Liver (tissue), 9 donors: ENCODE results near the gene SYTL3. TPM values are rescaled to one million over a fixed set of nuclear protein-coding genes. Genes with fewer than 3 reads are reported as not detected.

Source experiments
- DNase-seq: peaks from one replicate; pipeline ENCODE4 v3.0.0-alpha.2; 2017; ENCODE audit warnings: low spot score
- H3K27ac ChIP-seq, 2 donors: one replicate each; pipeline ENCODE4 v1.7.0; 2013; ENCODE audit warnings: inconsistent platforms in 2 of 2, low read length in 2 of 2, control low read depth in 1 of 2, low read depth in 1 of 2, mild to moderate bottlenecking in 1 of 2
- H3K27me3 ChIP-seq, 4 donors: one replicate each; pipeline versions ENCODE4 v1.6.1 to v1.7.0; 2013; ENCODE audit warnings: low read length in 3 of 4, inconsistent platforms in 1 of 4, mild to moderate bottlenecking in 1 of 4, moderate library complexity in 1 of 4; ENCODE audit not compliant: control insufficient read depth in 4 of 4, insufficient read depth in 4 of 4
- H3K36me3 ChIP-seq, 4 donors: one replicate each; pipeline versions ENCODE4 v1.6.1 to v1.7.0; 2013; ENCODE audit warnings: low read length in 3 of 4, mild to moderate bottlenecking in 3 of 4, low read depth in 1 of 4, moderate library complexity in 1 of 4; ENCODE audit not compliant: control insufficient read depth in 4 of 4, insufficient read depth in 3 of 4
- H3K4me1 ChIP-seq, 4 donors: one replicate each; pipeline versions ENCODE4 v1.6.1 to v1.7.0; 2013; ENCODE audit warnings: low read length in 3 of 4, mild to moderate bottlenecking in 3 of 4, moderate library complexity in 1 of 4; ENCODE audit not compliant: control insufficient read depth in 4 of 4, insufficient read depth in 4 of 4
- H3K4me3 ChIP-seq, 3 donors: one replicate each; pipeline versions ENCODE4 v1.6.1 to v1.7.0; 2013; ENCODE audit warnings: low read length in 3 of 3, control low read depth in 1 of 3, low read depth in 1 of 3, mild to moderate bottlenecking in 1 of 3
- H3K9ac ChIP-seq, 2 donors: one replicate each; pipeline ENCODE4 v1.7.0; 2013; ENCODE audit warnings: low read length in 2 of 2, mild to moderate bottlenecking in 2 of 2, moderate library complexity in 2 of 2, control low read depth in 1 of 2, low read depth in 1 of 2
- H3K9me3 ChIP-seq, 4 donors: one replicate each; pipeline versions ENCODE4 v1.6.1 to v1.7.0; 2013; ENCODE audit warnings: low read length in 3 of 4; ENCODE audit not compliant: control insufficient read depth in 4 of 4
- ATF3 ChIP-seq: IDR thresholded peaks from 2 replicates; pipeline ENCODE4 v1.6.1; 2016; ENCODE audit warnings: antibody characterized with exemption
- EGR1 ChIP-seq, 2 donors: IDR thresholded peaks; 2 replicates each; pipeline ENCODE4 v1.6.1; 2016 to 2018; ENCODE audit warnings: antibody characterized with exemption in 2 of 2, low read depth in 2 of 2
- FOXA1 ChIP-seq: IDR thresholded peaks from 2 replicates; pipeline ENCODE4 v1.6.1; 2016; ENCODE audit warnings: antibody characterized with exemption
- FOXA2 ChIP-seq: IDR thresholded peaks from 2 replicates; pipeline ENCODE4 v1.6.1; 2016; ENCODE audit warnings: antibody characterized with exemption
- GABPA ChIP-seq, 2 donors: IDR thresholded peaks in 1 of 2; conservative IDR thresholded peaks in 1 of 2; 2 replicates each; pipeline ENCODE4 v1.6.1; 2016; ENCODE audit warnings: antibody characterized with exemption in 2 of 2, mild to moderate bottlenecking in 1 of 2, moderate library complexity in 1 of 2
- HNF4A ChIP-seq, 2 donors: conservative IDR thresholded peaks; 2 replicates each; pipeline ENCODE4 v1.6.1; 2016; ENCODE audit warnings: antibody characterized with exemption in 2 of 2, mild to moderate bottlenecking in 2 of 2
- HNF4G ChIP-seq: IDR thresholded peaks from 2 replicates; pipeline ENCODE4 v1.6.1; 2016; ENCODE audit warnings: antibody characterized with exemption
- NR2F2 ChIP-seq: IDR thresholded peaks from 2 replicates; pipeline ENCODE4 v1.6.1; 2016; ENCODE audit warnings: antibody characterized with exemption
- RAD21 ChIP-seq, 2 donors: IDR thresholded peaks; 2 replicates each; pipeline ENCODE4 v1.6.1; 2016; ENCODE audit warnings: antibody characterized with exemption in 2 of 2, mild to moderate bottlenecking in 2 of 2
- REST ChIP-seq: IDR thresholded peaks from 2 replicates; pipeline ENCODE4 v1.6.1; 2016; ENCODE audit warnings: antibody characterized with exemption, mild to moderate bottlenecking
- RXRA ChIP-seq, 2 donors: IDR thresholded peaks; 2 replicates each; pipeline ENCODE4 v1.6.1; 2017 to 2018; ENCODE audit warnings: antibody characterized with exemption in 2 of 2, mild to moderate bottlenecking in 1 of 2
- SP1 ChIP-seq: IDR thresholded peaks from 2 replicates; pipeline ENCODE4 v1.6.1; 2018; ENCODE audit warnings: antibody characterized with exemption, mild to moderate bottlenecking
- TAF1 ChIP-seq: conservative IDR thresholded peaks from 2 replicates; pipeline ENCODE4 v1.6.1; 2016; ENCODE audit warnings: antibody characterized with exemption, mild to moderate bottlenecking
- YY1 ChIP-seq: IDR thresholded peaks from 2 replicates; pipeline ENCODE4 v1.6.1; 2016; ENCODE audit warnings: antibody characterized with exemption, mild to moderate bottlenecking
- WGBS: extraction: QIAGEN DNeasy Blood & Tissue Kit; methylation state at CpG from one replicate; pipeline ENCODE4 v1.1.7; 2013; 5-methylcytosine and 5-hydroxymethylcytosine counted together
- polyA plus RNA-seq, 2 donors: library from polyadenylated mRNA; stranded (reverse) in 1 of 2; unstranded in 1 of 2; fragments of 200-250 nt in 1 of 2; fragments of >200 nt in 1 of 2; fragmentation: Nextera tagmentation in 1 of 2; extraction: Ambion mirVana in 1 of 2; gene quantifications; one replicate each; pipeline versions ENCODE4 v1.2.1 to v1.2.3, GENCODE V29; 2013 to 2015
- total RNA-seq, 2 donors: library from RNA; depleted of rRNA; stranded (reverse); fragments of >200 nt; gene quantifications; one replicate each; pipeline ENCODE4 v1.2.3, GENCODE V29; 2014
- TF ChIP-seq, protein P1 (sequence below): IDR thresholded peaks from 2 replicates; pipeline ENCODE4 v1.6.1; 2016; ENCODE audit warnings: antibody characterized with exemption
- TF ChIP-seq, protein P2 (sequence below): fragments of 150-350 bp; IDR thresholded peaks from 2 replicates; pipeline ENCODE4 v1.5.1; 2017; ENCODE audit warnings: improper control_type of control experiment, low read depth, low read length; ENCODE audit not compliant: missing input control
- donor health status: healthy.
- donor health status: healthy.
- donor health status: healthy.
- donor health status: healthy.
- donor health status: healthy.

Gene SYTL3
- total and polyA plus RNA-seq, 4 donors, result 0.28 to 1.7 (median 0.51) TPM

GRCh38 chr6:158801655-158802294, 151.9 kb downstream of the SYTL3 start:
- no peak for DNase-seq
- TF ChIP-seq EGR1 (IDR thresholded peaks at IDR 0.05; ENCODE audit: low read depth in 2 of 2) (no peak), HNF4A (conservative IDR thresholded peaks at IDR 0.05) (peak in 1 of 2 donors; percentile 8)
- Histone ChIP-seq H3K4me1 (peaks cover 9 to 53% (median 30%) of the 10 kb centered on the region in 4 donors), H3K9ac (no peak overlapping the region), H3K4me3 (no peak overlapping the region), H3K36me3 (no peaks in the 10 kb centered on the region), H3K27me3 (no peaks in the 10 kb centered on the region), H3K27ac (peak overlapping the region in 1 of 2 donors; percentile 54), H3K9me3 (no peaks in the 10 kb centered on the region)
- WGBS, result 88% methylated on average over 7 of the region's 7 CpGs

DNA sequence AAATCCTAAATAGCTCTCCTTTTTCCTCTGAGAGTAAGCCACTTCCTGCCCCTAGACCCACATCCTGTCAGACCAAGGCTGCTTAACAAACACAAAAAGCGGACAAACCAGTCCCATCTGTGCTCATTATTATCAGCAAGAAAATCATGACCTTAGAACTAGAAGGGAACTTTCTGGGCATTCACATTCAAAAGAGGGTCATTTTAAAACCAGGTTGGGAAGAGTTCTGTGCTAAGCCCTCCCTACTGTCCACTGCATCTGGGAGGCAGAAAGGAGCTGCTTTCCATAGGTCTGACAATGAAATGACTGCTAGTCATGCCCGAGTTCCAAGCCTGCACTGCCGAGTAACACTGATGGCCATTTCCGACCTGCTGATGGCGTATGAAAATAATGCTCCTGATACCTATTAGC, 153.9 kb downstream of the SYTL3 start:
- DNase-seq, result no peak
- Histone ChIP-seq H3K4me3 (no peak overlapping the region), H3K27ac (peak overlapping the region; percentile 7 to 14), H3K27me3 (no peaks in the 10 kb centered on the region), H3K36me3 (no peaks in the 10 kb centered on the region), H3K9ac (peak overlapping the region in 1 of 2 donors; percentile 42), H3K9me3 (no peaks in the 10 kb centered on the region), H3K4me1 (peaks cover 7 to 36% (median 21%) of the 10 kb centered on the region in 4 donors)
- TF ChIP-seq NR2F2 (no peak), YY1 (no peak), GABPA (IDR thresholded peaks at IDR 0.05 in 1 of 2, conservative IDR thresholded peaks at IDR 0.05 in 1 of 2) (no peak), HNF4A (conservative IDR thresholded peaks at IDR 0.05) (no peak), TAF1 (no peak), REST (no peak), HNF4G (no peak), RXRA (IDR thresholded peaks at IDR 0.05) (no peak)
- TF ChIP-seq, protein P1, sequence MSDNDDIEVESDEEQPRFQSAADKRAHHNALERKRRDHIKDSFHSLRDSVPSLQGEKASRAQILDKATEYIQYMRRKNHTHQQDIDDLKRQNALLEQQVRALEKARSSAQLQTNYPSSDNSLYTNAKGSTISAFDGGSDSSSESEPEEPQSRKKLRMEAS, result no peak
- WGBS, result 62% methylated on average over 5 of the region's 5 CpGs

GRCh38 chr6:158804207-158804606, 154.4 kb downstream of the SYTL3 start:
- no peaks in the 10 kb centered on the region for H3K36me3 ChIP-seq
- H3K9ac ChIP-seq, result peak overlapping the region in 1 of 2 donors; percentile 43
- no peaks in the 10 kb centered on the region for H3K27me3 ChIP-seq
- no peaks in the 10 kb centered on the region for H3K9me3 ChIP-seq
- H3K4me1 ChIP-seq, result peaks cover 2 to 31% (median 22%) of the 10 kb centered on the region in 4 donors
- DNase-seq, result no peak
- no peak overlapping the region for H3K4me3 ChIP-seq
- H3K27ac ChIP-seq, result peak overlapping the region; percentile 7 to 14
- no peak for TF ChIP-seq FOXA1
- TF ChIP-seq EGR1 (IDR thresholded peaks at IDR 0.05; ENCODE audit: low read depth in 2 of 2), result no peak
- no peak for TF ChIP-seq RXRA (IDR thresholded peaks at IDR 0.05)
- TF ChIP-seq HNF4A (conservative IDR thresholded peaks at IDR 0.05), result no peak
- TF ChIP-seq RAD21 (IDR thresholded peaks at IDR 0.05), result no peak
- no peak for TF ChIP-seq FOXA2
- no peak for TF ChIP-seq HNF4G
- no peak for TF ChIP-seq TAF1
- TF ChIP-seq, protein P2, sequence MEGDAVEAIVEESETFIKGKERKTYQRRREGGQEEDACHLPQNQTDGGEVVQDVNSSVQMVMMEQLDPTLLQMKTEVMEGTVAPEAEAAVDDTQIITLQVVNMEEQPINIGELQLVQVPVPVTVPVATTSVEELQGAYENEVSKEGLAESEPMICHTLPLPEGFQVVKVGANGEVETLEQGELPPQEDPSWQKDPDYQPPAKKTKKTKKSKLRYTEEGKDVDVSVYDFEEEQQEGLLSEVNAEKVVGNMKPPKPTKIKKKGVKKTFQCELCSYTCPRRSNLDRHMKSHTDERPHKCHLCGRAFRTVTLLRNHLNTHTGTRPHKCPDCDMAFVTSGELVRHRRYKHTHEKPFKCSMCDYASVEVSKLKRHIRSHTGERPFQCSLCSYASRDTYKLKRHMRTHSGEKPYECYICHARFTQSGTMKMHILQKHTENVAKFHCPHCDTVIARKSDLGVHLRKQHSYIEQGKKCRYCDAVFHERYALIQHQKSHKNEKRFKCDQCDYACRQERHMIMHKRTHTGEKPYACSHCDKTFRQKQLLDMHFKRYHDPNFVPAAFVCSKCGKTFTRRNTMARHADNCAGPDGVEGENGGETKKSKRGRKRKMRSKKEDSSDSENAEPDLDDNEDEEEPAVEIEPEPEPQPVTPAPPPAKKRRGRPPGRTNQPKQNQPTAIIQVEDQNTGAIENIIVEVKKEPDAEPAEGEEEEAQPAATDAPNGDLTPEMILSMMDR, result no peak
- TF ChIP-seq SP1, result no peak
- TF ChIP-seq, protein P1, result no peak
- no peak for TF ChIP-seq YY1
- TF ChIP-seq ATF3, result no peak
- TF ChIP-seq NR2F2, result no peak
- no peak for TF ChIP-seq GABPA (IDR thresholded peaks at IDR 0.05 in 1 of 2, conservative IDR thresholded peaks at IDR 0.05 in 1 of 2)
- no peak for TF ChIP-seq REST
